BLaER1 (cell line): Measurements from ENCODE around the gene FALEC.

Source experiments
- H3K27ac ChIP-seq: shearing (Covaris generic); formaldehyde crosslinking; 2 replicates; pipeline ENCODE4 v1.8.1; 2022
- H3K27me3 ChIP-seq: shearing (Covaris generic); formaldehyde crosslinking; 2 replicates; pipeline ENCODE4 v1.8.1; 2022
- H3K36me3 ChIP-seq: shearing (Covaris generic); formaldehyde crosslinking; 2 replicates; pipeline ENCODE4 v1.8.1; 2022
- H3K4me1 ChIP-seq: shearing (Covaris generic); formaldehyde crosslinking; 2 replicates; pipeline ENCODE4 v1.8.1; 2022
- H3K4me2 ChIP-seq: shearing (Covaris generic); formaldehyde crosslinking; 2 replicates; pipeline ENCODE4 v1.8.1; 2022
- H3K4me3 ChIP-seq: shearing (Covaris generic); formaldehyde crosslinking; 2 replicates; pipeline ENCODE4 v1.8.1; 2022
- H3K9ac ChIP-seq: shearing (Covaris generic); formaldehyde crosslinking; 2 replicates; pipeline ENCODE4 v1.8.1; 2022
- H3K9me3 ChIP-seq: shearing (Covaris generic); formaldehyde crosslinking; 2 replicates; pipeline ENCODE4 v1.8.1; 2022
- H4K20me1 ChIP-seq: shearing (Covaris generic); formaldehyde crosslinking; 2 replicates; pipeline ENCODE4 v1.8.1; 2022
- Cebpa-rat ChIP-seq: shearing (Covaris generic); IDR thresholded peaks from 2 replicates; pipeline ENCODE4 v1.8.1; 2022

The FALEC gene

GRCh38 chr1:150515328-150516049 is at the start of gene FALEC:
FALEC (plus strand) TSS chr1:150515752.
- no peak for TF ChIP-seq Cebpa-rat
- peak within 1 kb of the TSS; percentile 75 for H3K27ac ChIP-seq
- H3K4me3 ChIP-seq, result peak within 1 kb of the TSS; percentile 71

GRCh38 chr1:150466964-150467363 is 48.6 kb upstream of the FALEC start:
- no peak overlapping the region for H3K27ac ChIP-seq
- TF ChIP-seq Cebpa-rat, result no peak
- no peak overlapping the region for H3K9ac ChIP-seq
- peaks cover 5% of the 10 kb centered on the region; the same call in 1 of the 2 replicates for H4K20me1 ChIP-seq
- no peak overlapping the region for H3K4me2 ChIP-seq
- no peaks in the 10 kb centered on the region for H3K27me3 ChIP-seq
- no peaks in the 10 kb centered on the region for H3K4me1 ChIP-seq
- H3K36me3 ChIP-seq, result peaks cover 92% of the 10 kb centered on the region
- no peak overlapping the region for H3K4me3 ChIP-seq
- H3K9me3 ChIP-seq, result no peaks in the 10 kb centered on the region

More at GRCh38 chr1:150515328-150516049, at the start of gene FALEC:
- H3K4me2 ChIP-seq, result peak within 1 kb of the TSS; percentile 83
- H3K9me3 ChIP-seq, result no peaks in the 10 kb centered on the region
- no peaks in the 10 kb centered on the region for H3K27me3 ChIP-seq
- H4K20me1 ChIP-seq, result no peaks in the 10 kb centered on the region
- H3K9ac ChIP-seq, result peak within 1 kb of the TSS; percentile 62
- peaks cover 20% of the 10 kb centered on the region for H3K36me3 ChIP-seq
- peaks cover 68% of the 10 kb centered on the region for H3K4me1 ChIP-seq

GRCh38 chr1:150469291-150469690 is 46.3 kb upstream of the FALEC start:
- H3K4me2 ChIP-seq, result no peak overlapping the region
- peaks cover 94% of the 10 kb centered on the region for H3K36me3 ChIP-seq
- no peaks in the 10 kb centered on the region for H3K9me3 ChIP-seq
- H3K4me1 ChIP-seq, result no peaks in the 10 kb centered on the region
- H3K9ac ChIP-seq, result no peak overlapping the region
- no peaks in the 10 kb centered on the region for H3K27me3 ChIP-seq
- TF ChIP-seq Cebpa-rat, result no peak
- no peak overlapping the region for H3K27ac ChIP-seq
- H4K20me1 ChIP-seq, result peaks cover 5% of the 10 kb centered on the region; the same call in 1 of the 2 replicates
- H3K4me3 ChIP-seq, result no peak overlapping the region

- H3K36me3 ChIP-seq, result peaks cover 61% of the 10 kb centered on the region
- no peaks in the 10 kb centered on the region for H3K9me3 ChIP-seq
- no peaks in the 10 kb centered on the region for H3K4me1 ChIP-seq
- H3K27ac ChIP-seq, result no peak overlapping the region
- H3K4me2 ChIP-seq, result no peak overlapping the region
- no peak for TF ChIP-seq Cebpa-rat
- no peak overlapping the region for H3K9ac ChIP-seq
- no peaks in the 10 kb centered on the region for H4K20me1 ChIP-seq
- no peaks in the 10 kb centered on the region for H3K27me3 ChIP-seq
- no peak overlapping the region for H3K4me3 ChIP-seq
Observed at GRCh38 chr1:150472601-150473200, 42.9 kb upstream of the FALEC start.

- Histone ChIP-seq H3K27ac (no peak overlapping the region), H3K4me2 (no peak overlapping the region), H3K9me3 (no peaks in the 10 kb centered on the region), H3K27me3 (no peaks in the 10 kb centered on the region), H4K20me1 (no peaks in the 10 kb centered on the region), H3K36me3 (peaks cover 51% of the 10 kb centered on the region), H3K4me3 (no peak overlapping the region), H3K9ac (no peak overlapping the region), H3K4me1 (no peaks in the 10 kb centered on the region)
- TF ChIP-seq Cebpa-rat, result no peak
Observed at GRCh38 chr1:150473659-150474058, 41.9 kb upstream of the FALEC start.

GRCh38 chr1:150474869-150475268 is 40.7 kb upstream of the FALEC start:
- TF ChIP-seq Cebpa-rat, result no peak

GRCh38 chr1:150476754-150477153 is 38.8 kb upstream of the FALEC start:
- Histone ChIP-seq H3K27me3 (no peaks in the 10 kb centered on the region), H3K9ac (no peak overlapping the region), H3K4me3 (no peak overlapping the region), H3K4me2 (no peak overlapping the region), H3K27ac (no peak overlapping the region), H4K20me1 (no peaks in the 10 kb centered on the region), H3K9me3 (no peaks in the 10 kb centered on the region), H3K36me3 (peaks cover 23% of the 10 kb centered on the region), H3K4me1 (no peaks in the 10 kb centered on the region)
- TF ChIP-seq Cebpa-rat, result no peak

More at GRCh38 chr1:150474869-150475268, 40.7 kb upstream of the FALEC start:
- Histone ChIP-seq H3K9ac (no peak overlapping the region), H3K4me3 (no peak overlapping the region), H3K36me3 (peaks cover 42% of the 10 kb centered on the region), H3K4me2 (no peak overlapping the region), H4K20me1 (no peaks in the 10 kb centered on the region), H3K27me3 (no peaks in the 10 kb centered on the region), H3K9me3 (no peaks in the 10 kb centered on the region), H3K27ac (no peak overlapping the region), H3K4me1 (no peaks in the 10 kb centered on the region)

GRCh38 chr1:150477320-150477719 is 38.2 kb upstream of the FALEC start:
- Histone ChIP-seq H4K20me1 (no peaks in the 10 kb centered on the region), H3K4me1 (no peaks in the 10 kb centered on the region), H3K27ac (no peak overlapping the region), H3K9ac (no peak overlapping the region), H3K36me3 (peaks cover 17% of the 10 kb centered on the region), H3K9me3 (no peaks in the 10 kb centered on the region), H3K4me3 (no peak overlapping the region), H3K4me2 (no peak overlapping the region), H3K27me3 (no peaks in the 10 kb centered on the region)
- TF ChIP-seq Cebpa-rat, result no peak

- Histone ChIP-seq H3K4me1 (no peaks in the 10 kb centered on the region), H3K4me3 (no peak overlapping the region), H3K9me3 (no peaks in the 10 kb centered on the region), H3K27ac (no peak overlapping the region), H3K4me2 (no peak overlapping the region), H3K27me3 (no peaks in the 10 kb centered on the region), H3K36me3 (peaks cover 13% of the 10 kb centered on the region), H3K9ac (no peak overlapping the region), H4K20me1 (no peaks in the 10 kb centered on the region)
- no peak for TF ChIP-seq Cebpa-rat
Observed at GRCh38 chr1:150477733-150478132, 37.8 kb upstream of the FALEC start.

- Histone ChIP-seq H3K27me3 (no peaks in the 10 kb centered on the region), H3K4me3 (no peak overlapping the region), H4K20me1 (no peaks in the 10 kb centered on the region), H3K4me1 (no peaks in the 10 kb centered on the region), H3K4me2 (no peak overlapping the region), H3K9me3 (no peaks in the 10 kb centered on the region), H3K27ac (no peak overlapping the region), H3K9ac (no peak overlapping the region), H3K36me3 (no peaks in the 10 kb centered on the region; the same call in 1 of the 2 replicates)
- TF ChIP-seq Cebpa-rat, result no peak
Observed at GRCh38 chr1:150479370-150479769, 36.2 kb upstream of the FALEC start.
